ENCODE results near the gene TNFRSF14. TPM values are rescaled to one million over a fixed set of nuclear protein-coding genes. Genes with fewer than 3 reads are reported as not detected.

Gene TNFRSF14
- total RNA-seq, result 100 to 1,000 TPM; 111 to 145 TPM

DNA sequence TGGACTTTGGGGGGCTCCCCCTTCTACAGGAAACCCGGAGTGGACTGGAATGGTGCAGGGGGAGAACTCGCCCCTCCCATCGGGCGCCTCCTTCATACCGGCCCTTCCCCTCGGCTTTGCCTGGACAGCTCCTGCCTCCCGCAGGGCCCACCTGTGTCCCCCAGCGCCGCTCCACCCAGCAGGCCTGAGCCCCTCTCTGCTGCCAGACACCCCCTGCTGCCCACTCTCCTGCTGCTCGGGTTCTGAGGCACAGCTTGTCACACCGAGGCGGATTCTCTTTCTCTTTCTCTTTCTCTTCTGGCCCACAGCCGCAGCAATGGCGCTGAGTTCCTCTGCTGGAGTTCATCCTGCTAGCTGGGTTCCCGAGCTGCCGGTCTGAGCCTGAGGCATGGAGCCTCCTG is at the start of gene TNFRSF14:
TNFRSF14 (plus strand) TSS at position 95 of the 401 bp plus-strand sequence; CDS start at position 389, 294 bp downstream.
- H3K36me3 ChIP-seq, result peaks cover 16% of the 10 kb centered on the region
- H3K4me1 ChIP-seq, result peaks cover 4% of the 10 kb centered on the region
- TF ChIP-seq, protein P1, sequence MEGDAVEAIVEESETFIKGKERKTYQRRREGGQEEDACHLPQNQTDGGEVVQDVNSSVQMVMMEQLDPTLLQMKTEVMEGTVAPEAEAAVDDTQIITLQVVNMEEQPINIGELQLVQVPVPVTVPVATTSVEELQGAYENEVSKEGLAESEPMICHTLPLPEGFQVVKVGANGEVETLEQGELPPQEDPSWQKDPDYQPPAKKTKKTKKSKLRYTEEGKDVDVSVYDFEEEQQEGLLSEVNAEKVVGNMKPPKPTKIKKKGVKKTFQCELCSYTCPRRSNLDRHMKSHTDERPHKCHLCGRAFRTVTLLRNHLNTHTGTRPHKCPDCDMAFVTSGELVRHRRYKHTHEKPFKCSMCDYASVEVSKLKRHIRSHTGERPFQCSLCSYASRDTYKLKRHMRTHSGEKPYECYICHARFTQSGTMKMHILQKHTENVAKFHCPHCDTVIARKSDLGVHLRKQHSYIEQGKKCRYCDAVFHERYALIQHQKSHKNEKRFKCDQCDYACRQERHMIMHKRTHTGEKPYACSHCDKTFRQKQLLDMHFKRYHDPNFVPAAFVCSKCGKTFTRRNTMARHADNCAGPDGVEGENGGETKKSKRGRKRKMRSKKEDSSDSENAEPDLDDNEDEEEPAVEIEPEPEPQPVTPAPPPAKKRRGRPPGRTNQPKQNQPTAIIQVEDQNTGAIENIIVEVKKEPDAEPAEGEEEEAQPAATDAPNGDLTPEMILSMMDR (IDR thresholded peaks at IDR 0.05), result no peak
- H3K9me3 ChIP-seq, result no peaks in the 10 kb centered on the region
- peak; percentile 77 for DNase-seq
- H3K9ac ChIP-seq (ENCODE audit: low read depth in 2 of 2, low read length in 2 of 2), result peak within 1 kb of the TSS; percentile 82 to 100
- intact Hi-C loops (cut with DNase I), result no loop called here
- peak within 1 kb of the TSS; percentile 51 for H3K4me3 ChIP-seq
- H3K27ac ChIP-seq, result peak within 1 kb of the TSS; percentile 86
- no peaks in the 10 kb centered on the region for H3K27me3 ChIP-seq

DNA sequence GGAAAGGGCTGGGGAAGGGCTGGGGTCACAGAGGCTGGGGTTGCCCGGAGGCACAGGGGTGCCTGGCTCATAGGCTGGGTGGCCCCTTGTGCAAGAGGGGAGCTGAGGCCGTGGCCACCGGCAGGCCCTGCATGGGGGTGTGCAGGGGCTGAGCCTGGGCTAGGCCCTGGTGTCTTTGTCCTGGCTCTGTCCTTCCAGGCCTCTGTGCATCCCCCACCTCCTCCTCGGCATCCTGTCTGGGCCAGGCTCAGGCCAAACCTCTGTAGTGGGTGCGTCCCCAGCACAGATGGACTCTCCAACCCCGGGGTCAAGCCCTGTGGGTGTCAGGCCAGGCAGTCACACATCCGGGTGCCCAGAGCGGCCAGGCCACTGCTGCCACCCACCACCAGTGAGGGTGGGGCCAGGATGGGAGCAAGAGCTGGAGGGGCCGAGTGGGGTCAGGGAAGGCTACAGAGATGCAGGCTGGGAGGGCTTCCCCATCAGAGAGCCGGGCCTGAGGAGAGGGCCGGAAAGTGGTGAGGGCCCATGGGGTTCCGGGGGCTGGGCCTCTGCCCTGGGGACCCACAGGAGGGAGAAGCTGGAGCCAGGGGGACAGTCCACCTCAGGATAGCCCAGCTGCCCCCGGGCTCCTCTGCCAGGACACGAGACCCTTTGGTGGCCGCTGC is 49.1 kb upstream of the TNFRSF14 start:
- no peak for DNase-seq
- no peak overlapping the region for H3K27ac ChIP-seq
- H3K4me1 ChIP-seq, result no peaks in the 10 kb centered on the region
- H3K36me3 ChIP-seq, result peaks cover 24% of the 10 kb centered on the region
- peaks cover 27% of the 10 kb centered on the region for H3K27me3 ChIP-seq
- TF ChIP-seq, protein P1 (IDR thresholded peaks at IDR 0.05), result no peak
- H3K4me3 ChIP-seq, result no peak overlapping the region
- H3K9me3 ChIP-seq, result no peaks in the 10 kb centered on the region
- intact Hi-C loops (cut with DNase I), result no loop called here
- H3K9ac ChIP-seq (ENCODE audit: low read depth in 2 of 2, low read length in 2 of 2), result no peak overlapping the region

DNA sequence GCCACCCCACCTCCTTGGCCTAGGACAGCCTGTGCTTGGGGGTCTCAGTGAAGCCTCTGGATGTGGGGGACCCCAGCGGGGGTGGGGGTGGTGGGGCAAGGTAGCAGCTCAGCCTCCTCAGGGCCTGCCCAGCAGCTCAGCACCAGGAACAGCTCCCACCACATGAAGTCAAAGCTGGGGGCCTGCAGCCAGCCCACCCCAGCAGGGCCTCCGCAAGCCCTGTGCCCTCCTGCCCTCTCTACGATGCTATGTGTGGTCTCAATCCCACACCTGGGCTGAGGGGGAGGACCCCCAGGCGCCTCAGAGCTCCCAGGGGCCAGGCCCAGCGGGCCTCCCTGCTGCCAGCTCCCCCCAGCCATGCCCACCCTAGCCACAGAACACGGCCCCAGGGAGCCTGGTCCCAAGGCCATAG is 48.4 kb upstream of the TNFRSF14 start:
- no peak for DNase-seq
- H3K36me3 ChIP-seq, result peaks cover 29% of the 10 kb centered on the region

DNA sequence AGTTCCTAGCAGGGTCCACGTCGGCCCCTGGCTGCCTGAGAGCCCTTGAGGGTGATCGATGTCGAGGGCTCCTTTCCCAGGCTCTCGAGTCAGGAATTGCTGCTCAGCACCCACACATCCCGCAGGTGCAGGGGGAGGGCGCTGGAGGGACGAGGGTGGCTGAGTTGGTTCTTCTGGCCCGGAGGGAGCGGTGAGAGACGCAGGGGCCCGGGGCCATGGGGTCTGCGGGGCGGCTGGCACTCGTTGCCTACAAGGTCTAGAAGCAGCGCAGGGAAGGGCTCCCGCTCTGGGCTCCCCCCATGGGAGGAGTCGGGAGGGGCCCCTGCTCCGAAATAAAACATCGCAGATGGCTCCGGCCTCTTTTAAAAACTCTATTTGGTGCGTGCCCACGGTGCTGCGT is 48.0 kb upstream of the TNFRSF14 start:
- Histone ChIP-seq H3K27me3 (peaks cover 25% of the 10 kb centered on the region), H3K4me3 (no peak overlapping the region), H3K9ac (ENCODE audit: low read depth in 2 of 2, low read length in 2 of 2) (no peak overlapping the region), H3K9me3 (no peaks in the 10 kb centered on the region), H3K4me1 (no peaks in the 10 kb centered on the region), H3K27ac (no peak overlapping the region), H3K36me3 (peaks cover 29% of the 10 kb centered on the region)
- intact Hi-C loops (cut with DNase I), result no loop called here
- no peak for DNase-seq
- TF ChIP-seq, protein P1 (IDR thresholded peaks at IDR 0.05), result no peak

More for the DNA sequence above, 48.4 kb upstream of the TNFRSF14 start:
- Histone ChIP-seq H3K9me3 (no peaks in the 10 kb centered on the region), H3K9ac (ENCODE audit: low read depth in 2 of 2, low read length in 2 of 2) (no peak overlapping the region), H3K4me3 (no peak overlapping the region), H3K27ac (no peak overlapping the region), H3K4me1 (no peaks in the 10 kb centered on the region), H3K27me3 (peaks cover 27% of the 10 kb centered on the region)
- TF ChIP-seq, protein P1 (IDR thresholded peaks at IDR 0.05), result no peak
- intact Hi-C loops (cut with DNase I), result no loop called here

- H3K4me1 ChIP-seq, result no peaks in the 10 kb centered on the region
- H3K9ac ChIP-seq (ENCODE audit: low read depth in 2 of 2, low read length in 2 of 2), result no peak overlapping the region
- no peak overlapping the region for H3K4me3 ChIP-seq
- intact Hi-C loops (cut with DNase I), result no loop called here
- no peaks in the 10 kb centered on the region for H3K9me3 ChIP-seq
- TF ChIP-seq, protein P1 (IDR thresholded peaks at IDR 0.05), result no peak
- no peak overlapping the region for H3K27ac ChIP-seq
- DNase-seq, result no peak
- peaks cover 33% of the 10 kb centered on the region for H3K36me3 ChIP-seq
- peaks cover 23% of the 10 kb centered on the region for H3K27me3 ChIP-seq
These were observed 47.4 kb upstream of the TNFRSF14 start for GRCh38 chr1:2508751-2509150.

Measured in colonic mucosa (tissue), 4 donors.